Cardiac muscle cell (in vitro differentiated cells and primary cell): ENCODE results near the gene DGKB. TPM values are rescaled to one million over a fixed set of nuclear protein-coding genes. Genes with fewer than 3 reads are reported as not detected.

Experiments used
- DNase-seq, 2 donors: peaks; one replicate each; pipeline versions ENCODE4 v3.0.0 to v3.0.0-alpha.2; 2010 to 2017; ENCODE audit warnings: low read depth in 1 of 2, low spot score in 1 of 2
- H3K27ac ChIP-seq: fragments of 200-600 bp; sonication (generic); 2 replicates; pipeline ENCODE4 v1.5.1; 2016
- H3K27me3 ChIP-seq: fragments of 200-600 bp; sonication (generic); 2 replicates; pipeline ENCODE4 v1.6.0; 2016; ENCODE audit warnings: control low read depth
- H3K36me3 ChIP-seq: fragments of 200-600 bp; sonication (generic); 2 replicates; pipeline ENCODE4 v1.5.1; 2016; ENCODE audit warnings: control low read depth
- H3K4me1 ChIP-seq: fragments of 200-600 bp; sonication (generic); 2 replicates; pipeline ENCODE4 v1.8.1; 2017; ENCODE audit warnings: low read depth, mild to moderate bottlenecking, mixed run types
- H3K4me3 ChIP-seq: fragments of 200-600 bp; sonication (generic); 2 replicates; pipeline ENCODE4 v1.5.1; 2016; ENCODE audit warnings: mild to moderate bottlenecking
- H3K9me3 ChIP-seq: fragments of 200-600 bp; sonication (generic); 2 replicates; pipeline ENCODE4 v1.5.1; 2017; ENCODE audit warnings: low read depth, mild to moderate bottlenecking, control low read depth
- CTCF ChIP-seq: IDR thresholded peaks from 2 replicates; pipeline ENCODE4 v1.5.1; 2012; ENCODE audit warnings: low read depth, mild to moderate bottlenecking, low read length
- polyA plus RNA-seq: library from polyadenylated mRNA; unstranded; fragments of >200 nt; fragmentation: Nextera tagmentation; extraction: Ambion mirVana; gene quantifications from 2 replicates; pipeline ENCODE4 v1.2.1, GENCODE V29; 2016
- total RNA-seq: library from RNA; depleted of rRNA; stranded (reverse); fragments of >200 nt; gene quantifications from 2 replicates; pipeline ENCODE4 v1.2.3, GENCODE V29; 2016

DGKB gene
- total and polyA plus RNA-seq, 2 experiments from 2014 or later, result 0.07 to 0.86 TPM

- no peak overlapping the region for H3K27ac ChIP-seq
- no peaks in the 10 kb centered on the region for H3K36me3 ChIP-seq
- H3K9me3 ChIP-seq, result no peaks in the 10 kb centered on the region
- H3K27me3 ChIP-seq, result no peaks in the 10 kb centered on the region
- H3K4me3 ChIP-seq, result no peak overlapping the region
- no peaks in the 10 kb centered on the region for H3K4me1 ChIP-seq
- DNase-seq, result no peak
- no peak for TF ChIP-seq CTCF
These were observed 577.8 kb downstream of the DGKB start for GRCh38 chr7:14324767-14325166.

GRCh38 chr7:14322724-14323123 lies 579.8 kb downstream of the DGKB start:
- Histone ChIP-seq H3K27me3 (no peaks in the 10 kb centered on the region), H3K4me3 (no peak overlapping the region), H3K27ac (no peak overlapping the region), H3K9me3 (no peaks in the 10 kb centered on the region), H3K4me1 (no peaks in the 10 kb centered on the region), H3K36me3 (no peaks in the 10 kb centered on the region)
- no peak for TF ChIP-seq CTCF
- no peak for DNase-seq

- H3K36me3 ChIP-seq, result no peaks in the 10 kb centered on the region
- no peak overlapping the region for H3K4me3 ChIP-seq
- DNase-seq, result no peak
- no peaks in the 10 kb centered on the region for H3K4me1 ChIP-seq
- H3K9me3 ChIP-seq, result no peaks in the 10 kb centered on the region
- H3K27me3 ChIP-seq, result no peaks in the 10 kb centered on the region
- H3K27ac ChIP-seq, result no peak overlapping the region
- no peak for TF ChIP-seq CTCF
These were observed 580.6 kb downstream of the DGKB start for GRCh38 chr7:14321947-14322346.

GRCh38 chr7:14309432-14309831 lies 593.1 kb downstream of the DGKB start:
- DNase-seq, result no peak
- TF ChIP-seq CTCF, result no peak
- no peak overlapping the region for H3K4me3 ChIP-seq
- H3K9me3 ChIP-seq, result no peaks in the 10 kb centered on the region
- no peak overlapping the region for H3K27ac ChIP-seq
- H3K36me3 ChIP-seq, result no peaks in the 10 kb centered on the region
- H3K27me3 ChIP-seq, result no peaks in the 10 kb centered on the region
- peaks cover 3% of the 10 kb centered on the region for H3K4me1 ChIP-seq

- no peak for TF ChIP-seq CTCF
- Histone ChIP-seq H3K4me3 (no peak overlapping the region), H3K27ac (no peak overlapping the region), H3K9me3 (no peaks in the 10 kb centered on the region), H3K4me1 (peaks cover 3% of the 10 kb centered on the region), H3K27me3 (no peaks in the 10 kb centered on the region), H3K36me3 (no peaks in the 10 kb centered on the region)
- peak in 1 of 2 donors; percentile 46 for DNase-seq
These were observed 597.2 kb downstream of the DGKB start for GRCh38 chr7:14305233-14305866.
